GM12878 (cell line): ENCODE measurements around the gene SYNGR1. TPM values are rescaled to one million over a fixed set of nuclear protein-coding genes. Genes with fewer than 3 reads are reported as not detected.

Source experiments
- CHD2 ChIP-seq: IDR thresholded peaks from 2 replicates; pipeline ENCODE4 v1.6.1; 2011; ENCODE audit warnings: low read depth, low read length, improper control_type of control experiment, borderline replicate concordance
- CTCF ChIP-seq, 3 experiments: IDR thresholded peaks in 2 of 3; conservative IDR thresholded peaks in 1 of 3; 2 replicates each; pipeline ENCODE4 v1.5.1; 2011; ENCODE audit warnings: low read depth in 3 of 3, low read length in 3 of 3, mild to moderate bottlenecking in 3 of 3, control low read depth in 2 of 3, moderate library complexity in 2 of 3, inconsistent platforms in 1 of 3, mixed read lengths in 1 of 3; ENCODE audit not compliant: control insufficient read depth in 2 of 3, insufficient read depth in 1 of 3; ENCODE audit errors: extremely low read depth in 1 of 3
- FOXK2 ChIP-seq: fragments of 450-650 bp; IDR thresholded peaks from 2 replicates; pipeline ENCODE4 v1.6.1; 2017; ENCODE audit warnings: mild to moderate bottlenecking, moderate library complexity
- ZNF687 ChIP-seq: fragments of 450-650 bp; IDR thresholded peaks from 2 replicates; pipeline ENCODE4 v1.6.1; 2017; ENCODE audit warnings: mild to moderate bottlenecking, moderate library complexity
- polyA plus RNA-seq, 11 experiments: library from polyadenylated mRNA; depleted of rRNA in 4 of 11; unstranded in 6 of 11; stranded (reverse) in 5 of 11; fragments of >200 nt; fragmentation: Nextera tagmentation in 4 of 11; fragmentation: Illumina TruSeq in 1 of 11; extraction: Ambion mirVana in 4 of 11; extraction: Trizol in 1 of 11; gene quantifications; 1 replicate in 1 of 11; 2 replicates in 10 of 11; pipeline versions ENCODE4 v1.2.1 to v1.2.3, GENCODE V29; 2011 to 2016; ENCODE audit warnings: inconsistent platforms in 2 of 11, missing spikeins in 2 of 11, low read depth in 1 of 11
- total RNA-seq, 4 experiments: library from RNA; depleted of rRNA in 3 of 4; stranded (reverse); fragments of >200 nt in 3 of 4; fragmentation: Illumina TruSeq in 1 of 4; extraction: Trizol in 1 of 4; gene quantifications; 2 replicates each; pipeline versions ENCODE4 v1.2.1 to v1.2.3, GENCODE V29; 2013 to 2021

Gene SYNGR1
- total and polyA plus RNA-seq, 10 of the 15 experiments (the other 5 are each of a cell fraction or from before 2014, with no cell fraction given) = 0.87 to 9.2 (median 3.5) TPM

- TF ChIP-seq CHD2 (no peak), FOXK2 (no peak), CTCF (IDR thresholded peaks at IDR 0.05 in 2 of 3, conservative IDR thresholded peaks at IDR 0.05 in 1 of 3; ENCODE audit: control insufficient read depth in 2 of 3, extremely low read depth in 1 of 3, insufficient read depth in 1 of 3, low read depth in 3 of 3, low read length in 3 of 3) (peak; percentile 80 to 89 (median 87); a peak in 5 of 6 replicates), ZNF687 (no peak; the same call in 1 of the 2 replicates)
Observed at GRCh38 chr22:39316440-39317083, 33.2 kb upstream of the SYNGR1 start (continued).
